Omental fat pad (tissue), 4 donors: ENCODE data around the gene RB1. TPM values are rescaled to one million over a fixed set of nuclear protein-coding genes. Genes with fewer than 3 reads are reported as not detected.

Experiments used
- ATAC-seq: fragments of 150-250 bp; one replicate; pipeline ENCODE4 v1.9.1; 2016; ENCODE audit warnings: mild to moderate bottlenecking, moderate library complexity; ENCODE audit not compliant: low FRiP score
- DNase-seq: peaks from one replicate; pipeline ENCODE4 v3.0.0-alpha.2; 2019; ENCODE audit warnings: low spot score
- CTCF ChIP-seq, 3 donors: fragments of 450-650 bp; IDR thresholded peaks; one replicate each; pipeline ENCODE4 v1.5.1; 2016 to 2017; ENCODE audit warnings: antibody characterized with exemption in 3 of 3, mild to moderate bottlenecking in 3 of 3, moderate library complexity in 2 of 3
- total RNA-seq, 4 donors: library from RNA; depleted of rRNA; stranded (reverse); fragments of >200 nt; gene quantifications; one replicate each; pipeline ENCODE4 v1.1.0, GENCODE V29; 2016

The RB1 gene
- total RNA-seq, 4 donors from 2014 or later = 26.5 to 42.6 (median 37.5) TPM

- DNase-seq (no peak), ATAC-seq (no peak)
- no peak for TF ChIP-seq CTCF (IDR thresholded peaks at IDR 0.05)
Measured at GRCh38 chr13:48475230-48475629, 171.7 kb downstream of the RB1 start.

- DNase-seq (no peak), ATAC-seq (no peak)
- TF ChIP-seq CTCF (IDR thresholded peaks at IDR 0.05) = no peak
Measured at GRCh38 chr13:48476215-48476614, 172.7 kb downstream of the RB1 start.

- TF ChIP-seq CTCF (IDR thresholded peaks at IDR 0.05) = no peak
- DNase-seq (no peak), ATAC-seq (no peak)
Measured at GRCh38 chr13:48476686-48477085, 173.1 kb downstream of the RB1 start.

GRCh38 chr13:48477191-48477855, 173.8 kb downstream of the RB1 start:
- TF ChIP-seq CTCF (IDR thresholded peaks at IDR 0.05) = no peak
- no peak for ATAC-seq
- DNase-seq = no peak

GRCh38 chr13:48478391-48478790, 174.8 kb downstream of the RB1 start:
- no peak for DNase-seq
- TF ChIP-seq CTCF (IDR thresholded peaks at IDR 0.05) = no peak
- no peak for ATAC-seq

- ATAC-seq (no peak), DNase-seq (no peak)
- TF ChIP-seq CTCF (IDR thresholded peaks at IDR 0.05) = no peak
Measured at GRCh38 chr13:48483575-48483974, 180.0 kb downstream of the RB1 start.

- no peak for TF ChIP-seq CTCF (IDR thresholded peaks at IDR 0.05)
- ATAC-seq = no peak
- no peak for DNase-seq
Measured at GRCh38 chr13:48485432-48485831, 181.9 kb downstream of the RB1 start.
